Renal pelvis (tissue), 4 donors: ENCODE results near the gene ELL. TPM values are rescaled to one million over a fixed set of nuclear protein-coding genes. Genes with fewer than 3 reads are reported as not detected.
"Not testable (repeated sequence)": the region's sequence is repeated elsewhere in the genome, so short reads cannot be mapped to it uniquely, and the experiment has no call there.

Experiments
- DNase-seq: peaks from one replicate; pipeline ENCODE4 v3.0.0-alpha.2; 2013
- polyA plus RNA-seq, 3 donors: library from polyadenylated mRNA; unstranded; fragments of 120-200 nt; gene quantifications; one replicate each; pipeline ENCODE4 v1.2.1, GENCODE V29; 2013; ENCODE audit not compliant: insufficient read length in 3 of 3

ELL gene
- polyA plus RNA-seq, 3 donors, result 9.9 to 12.2 (median 12.0) TPM

GRCh38 chr19:18536475-18536874 lies 14.6 kb upstream of the ELL start:
- DNase-seq, result no peak

- DNase-seq, result no peak
These were observed 11.2 kb upstream of the ELL start for GRCh38 chr19:18533058-18533457.

- no peak for DNase-seq
These were observed 10.5 kb upstream of the ELL start for GRCh38 chr19:18532168-18532890.

- DNase-seq, result no peak
These were observed 9.6 kb upstream of the ELL start for GRCh38 chr19:18531485-18531884.

GRCh38 chr19:18529782-18530181 lies 7.9 kb upstream of the ELL start:
- no peak for DNase-seq

- DNase-seq, result no peak
These were observed 4.4 kb upstream of the ELL start for GRCh38 chr19:18526316-18526715.

- DNase-seq, result no peak
These were observed 2.0 kb upstream of the ELL start for GRCh38 chr19:18523841-18524240.

- DNase-seq, result not testable (repeated sequence)
These were observed 1.1 kb upstream of the ELL start for GRCh38 chr19:18522862-18523440.

GRCh38 chr19:18522124-18522861 lies 423 bp upstream of the ELL start:
- DNase-seq, result peak; percentile 100

- no peak for DNase-seq
These were observed 800 bp downstream of the ELL start for GRCh38 chr19:18520848-18521691.

- DNase-seq, result peak; percentile 77
These were observed 1.7 kb downstream of the ELL start for GRCh38 chr19:18519962-18520847.

- no peak for DNase-seq
These were observed 3.2 kb downstream of the ELL start for GRCh38 chr19:18518639-18519038.

GRCh38 chr19:18517606-18518005 lies 4.3 kb downstream of the ELL start:
- DNase-seq, result no peak

GRCh38 chr19:18515959-18516358 lies 5.9 kb downstream of the ELL start:
- DNase-seq, result no peak

- peak; percentile 65 for DNase-seq
These were observed 6.8 kb downstream of the ELL start for GRCh38 chr19:18514800-18515682.

GRCh38 chr19:18513868-18514267 lies 8.0 kb downstream of the ELL start:
- no peak for DNase-seq

- DNase-seq, result no peak
These were observed 11.7 kb downstream of the ELL start for GRCh38 chr19:18510216-18510615.

- DNase-seq, result no peak
These were observed 13.3 kb downstream of the ELL start for GRCh38 chr19:18508585-18508984.

GRCh38 chr19:18507727-18508440 lies 14.0 kb downstream of the ELL start:
- DNase-seq, result no peak
